Right ventricle myocardium inferior (tissue), 1 donor: ENCODE data around the gene USF1. TPM values are rescaled to one million over a fixed set of nuclear protein-coding genes. Genes with fewer than 3 reads are reported as not detected.
"Not testable (repeated sequence)": the region's sequence is repeated elsewhere in the genome, so short reads cannot be mapped to it uniquely, and the experiment has no call there.

Experiments used
- ATAC-seq: fragments of 200-7000 bp; cut with Tn5 transposase; one replicate; pipeline ENCODE4 v1.9.1; 2020; ENCODE audit warnings: mild to moderate bottlenecking, moderate library complexity
- DNase-seq: peaks from one replicate; pipeline ENCODE4 v3.0.0; 2021; ENCODE audit errors: missing footprints
- intact Hi-C: fragments of 100-400 bp; cut with DNase I; formaldehyde crosslinking; loops from one replicate; pipeline ENCODE4 v1.11.0; 2022
- total RNA-seq: library from RNA; stranded (reverse); fragmentation: NEBNext Ultra II Directional; extraction: Animal tissue kit (Norgen Biotek cat#: 25700); gene quantifications from one replicate; pipeline ENCODE4 v1.2.1, GENCODE V29; 2021
- donor health status: DM: no; HTN: yes; CAD: no; lungs with severe emphysema.

Gene USF1
- total RNA-seq, 1 donor from 2014 or later = 33.7 TPM

- ATAC-seq (no peak), DNase-seq (no peak)
- intact Hi-C loops = no loop called here
Measured at GRCh38 chr1:161080441-161081405, 34.9 kb upstream of the USF1 start.

GRCh38 chr1:161079436-161080110 is 33.8 kb upstream of the USF1 start:
- intact Hi-C loops = no loop called here
- DNase-seq (no peak), ATAC-seq (no peak)

- intact Hi-C loops = no loop called here
- DNase-seq = no peak
- no peak for ATAC-seq
Measured at GRCh38 chr1:161077426-161077825, 31.6 kb upstream of the USF1 start.

- DNase-seq (no peak), ATAC-seq (no peak)
- intact Hi-C loops = no loop called here
Measured at GRCh38 chr1:161076410-161076809, 30.6 kb upstream of the USF1 start.

GRCh38 chr1:161074676-161075368 is 29.0 kb upstream of the USF1 start:
- DNase-seq (no peak), ATAC-seq (no peak)
- intact Hi-C loops = no loop called here

GRCh38 chr1:161073474-161074121 is 27.8 kb upstream of the USF1 start:
- intact Hi-C loops = no loop called here
- DNase-seq (no peak), ATAC-seq (no peak)

- intact Hi-C loops = no loop called here
- DNase-seq (no peak), ATAC-seq (no peak)
Measured at GRCh38 chr1:161072751-161073449, 27.1 kb upstream of the USF1 start.

- ATAC-seq = peak; percentile 52
- intact Hi-C loops = no loop called here
Measured at GRCh38 chr1:161071886-161072371, 26.2 kb upstream of the USF1 start.

GRCh38 chr1:161070761-161071160 is 25.0 kb upstream of the USF1 start:
- intact Hi-C loops = no loop called here
- no peak for ATAC-seq
- DNase-seq = no peak

More at GRCh38 chr1:161071886-161072371, 26.2 kb upstream of the USF1 start:
- peak; percentile 89 for DNase-seq

GRCh38 chr1:161069731-161070270 is 24.0 kb upstream of the USF1 start, which contains the start of gene ARHGAP30:
Gene ARHGAP30 (minus strand): TSS chr1:161069891. CDS start chr1:161069624, 267 bp downstream.
- DNase-seq = peak; percentile 92
- ATAC-seq = peak; percentile 56
- intact Hi-C loops = no loop called here

GRCh38 chr1:161069241-161069640 is 23.5 kb upstream of the USF1 start:
- no peak for ATAC-seq
- DNase-seq = no peak
- intact Hi-C loops = no loop called here

- intact Hi-C loops = no loop called here
- ATAC-seq (peak; percentile 73), DNase-seq (peak; percentile 87)
Measured at GRCh38 chr1:161068306-161069234, 22.8 kb upstream of the USF1 start.

GRCh38 chr1:161066694-161067093 is 20.9 kb upstream of the USF1 start:
- intact Hi-C loops = no loop called here
- no peak for DNase-seq
- no peak for ATAC-seq

GRCh38 chr1:161065681-161066080 is 19.9 kb upstream of the USF1 start:
- intact Hi-C loops, ATAC-seq, DNase-seq: not testable (repeated sequence)

- DNase-seq, ATAC-seq, intact Hi-C loops: not testable (repeated sequence)
Measured at GRCh38 chr1:161063936-161064335, 18.2 kb upstream of the USF1 start.

GRCh38 chr1:161061419-161061818 is 15.6 kb upstream of the USF1 start:
- intact Hi-C loops = no loop called here
- no peak for DNase-seq
- ATAC-seq = no peak

GRCh38 chr1:161059293-161059692 is 13.5 kb upstream of the USF1 start:
- ATAC-seq = no peak
- intact Hi-C loops = no loop called here
- no peak for DNase-seq
